ENCODE data around the gene KCTD17. TPM values are rescaled to one million over a fixed set of nuclear protein-coding genes. Genes with fewer than 3 reads are reported as not detected.

Gene KCTD17
- total RNA-seq, 1 experiment from 2014 or later: 29.5 TPM

DNA sequence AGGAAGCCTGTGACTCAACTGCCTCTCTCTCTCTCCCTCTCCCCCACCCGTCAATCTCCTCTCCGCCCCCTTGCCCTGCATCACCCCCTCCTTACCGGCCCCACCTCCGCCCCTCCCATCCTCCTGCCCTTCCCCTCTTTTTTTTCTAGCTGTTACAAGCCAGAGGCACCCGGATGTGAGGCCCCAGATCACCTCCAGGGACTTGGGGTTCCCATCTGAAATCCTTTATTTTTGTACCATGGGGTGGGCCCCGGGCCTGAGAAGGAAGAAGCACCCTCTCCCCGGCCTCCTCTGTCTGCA is 10.8 kb downstream of the KCTD17 start:
- no peak overlapping the region for H3K4me3 ChIP-seq
- H3K36me3 ChIP-seq (ENCODE audit: low read depth): no peaks in the 10 kb centered on the region
- H3K9me2 ChIP-seq (ENCODE audit: insufficient read depth): no peaks in the 10 kb centered on the region
- peaks cover 31% of the 10 kb centered on the region for H3K4me1 ChIP-seq (replicated peaks; ENCODE audit: insufficient read depth)
- H3K79me2 ChIP-seq (ENCODE audit: low read depth): no peaks in the 10 kb centered on the region
- no peak overlapping the region for H3K27ac ChIP-seq
- no peaks in the 10 kb centered on the region for H3K27me3 ChIP-seq (ENCODE audit: insufficient read depth, low read depth)
- DNase-seq: no peak
- no peaks in the 10 kb centered on the region for H4K20me1 ChIP-seq (ENCODE audit: insufficient read depth)
- CTCF ChIA-PET: interaction anchor here (0.7 kb wide), 1 partner anchor 192 kb away, joined by 3 read pairs; no protein-coding TSS in a partner anchor
- H3F3A ChIP-seq (ENCODE audit: insufficient read depth, low read depth): no peaks in the 10 kb centered on the region; the same call in 1 of the 2 replicates
- no peak overlapping the region for H3K4me2 ChIP-seq
- TF ChIP-seq EZH2 (IDR thresholded peaks at IDR 0.05; ENCODE audit: low read depth) (no peak), CTCF (conservative IDR thresholded peaks at IDR 0.05) (no peak)
- no peaks in the 10 kb centered on the region for H3K9me3 ChIP-seq (ENCODE audit: insufficient read depth, low read depth)
- POLR2A ChIA-PET (ENCODE audit: unreplicated experiment): no interaction called here
- intact Hi-C loops (cut with micrococcal nuclease; ENCODE audit: unreplicated experiment): no loop called here
- no peak overlapping the region for H2AFZ ChIP-seq
- BruUV-seq (replicated peaks): no TSS peak

DNA sequence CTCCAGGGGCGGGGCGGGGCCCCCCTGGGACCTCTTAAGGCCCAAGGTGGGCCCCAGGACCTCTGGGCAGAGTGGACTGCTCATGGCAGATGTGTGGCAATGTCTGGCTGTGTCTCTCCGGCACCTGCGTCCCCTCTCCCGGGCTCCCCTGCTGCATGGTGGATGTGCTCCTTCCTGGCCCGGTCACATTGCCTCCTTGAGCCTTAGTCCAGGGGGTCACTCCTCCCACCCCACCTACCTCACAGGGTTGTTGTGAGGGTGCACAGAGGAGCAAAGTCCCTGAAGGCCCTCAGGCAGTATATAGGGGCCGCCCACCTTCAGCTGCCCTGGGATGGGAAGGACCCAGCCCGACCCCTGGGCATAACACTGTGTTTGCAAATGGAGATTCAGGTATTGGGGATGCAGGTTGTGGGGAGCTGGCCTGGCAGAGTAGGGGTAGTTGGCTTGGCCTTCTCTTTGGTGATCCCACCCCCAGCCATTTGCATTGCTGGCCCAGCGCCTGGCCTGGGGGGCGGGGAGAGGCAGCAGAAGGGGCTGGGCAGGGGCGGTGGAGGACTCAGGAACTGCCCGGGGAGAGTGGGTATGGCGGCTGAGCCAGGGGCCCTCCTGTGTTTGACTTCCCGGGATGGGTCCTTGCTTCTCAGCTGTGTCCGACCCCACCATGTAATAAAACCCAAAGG is 11.3 kb downstream of the KCTD17 start:
- Histone ChIP-seq H3K27me3 (ENCODE audit: insufficient read depth, low read depth) (no peaks in the 10 kb centered on the region), H3K9me2 (ENCODE audit: insufficient read depth) (no peaks in the 10 kb centered on the region), H3K9me3 (ENCODE audit: insufficient read depth, low read depth) (no peaks in the 10 kb centered on the region), H3K4me2 (peak overlapping the region; percentile 38), H2AFZ (no peak overlapping the region), H3K4me1 (replicated peaks; ENCODE audit: insufficient read depth) (peaks cover 31% of the 10 kb centered on the region), H4K20me1 (ENCODE audit: insufficient read depth) (no peaks in the 10 kb centered on the region), H3K79me2 (ENCODE audit: low read depth) (no peaks in the 10 kb centered on the region), H3K4me3 (no peak overlapping the region), H3K27ac (no peak overlapping the region), H3F3A (ENCODE audit: insufficient read depth, low read depth) (no peaks in the 10 kb centered on the region; the same call in 1 of the 2 replicates), H3K36me3 (ENCODE audit: low read depth) (no peaks in the 10 kb centered on the region)
- CTCF ChIA-PET: no interaction called here
- DNase-seq: no peak
- no peak for TF ChIP-seq CTCF (conservative IDR thresholded peaks at IDR 0.05)
- TF ChIP-seq EZH2 (IDR thresholded peaks at IDR 0.05; ENCODE audit: low read depth): no peak
- POLR2A ChIA-PET (ENCODE audit: unreplicated experiment): no interaction called here
- intact Hi-C loops (cut with micrococcal nuclease; ENCODE audit: unreplicated experiment): no loop called here
- no TSS peak for BruUV-seq (replicated peaks)

DNA sequence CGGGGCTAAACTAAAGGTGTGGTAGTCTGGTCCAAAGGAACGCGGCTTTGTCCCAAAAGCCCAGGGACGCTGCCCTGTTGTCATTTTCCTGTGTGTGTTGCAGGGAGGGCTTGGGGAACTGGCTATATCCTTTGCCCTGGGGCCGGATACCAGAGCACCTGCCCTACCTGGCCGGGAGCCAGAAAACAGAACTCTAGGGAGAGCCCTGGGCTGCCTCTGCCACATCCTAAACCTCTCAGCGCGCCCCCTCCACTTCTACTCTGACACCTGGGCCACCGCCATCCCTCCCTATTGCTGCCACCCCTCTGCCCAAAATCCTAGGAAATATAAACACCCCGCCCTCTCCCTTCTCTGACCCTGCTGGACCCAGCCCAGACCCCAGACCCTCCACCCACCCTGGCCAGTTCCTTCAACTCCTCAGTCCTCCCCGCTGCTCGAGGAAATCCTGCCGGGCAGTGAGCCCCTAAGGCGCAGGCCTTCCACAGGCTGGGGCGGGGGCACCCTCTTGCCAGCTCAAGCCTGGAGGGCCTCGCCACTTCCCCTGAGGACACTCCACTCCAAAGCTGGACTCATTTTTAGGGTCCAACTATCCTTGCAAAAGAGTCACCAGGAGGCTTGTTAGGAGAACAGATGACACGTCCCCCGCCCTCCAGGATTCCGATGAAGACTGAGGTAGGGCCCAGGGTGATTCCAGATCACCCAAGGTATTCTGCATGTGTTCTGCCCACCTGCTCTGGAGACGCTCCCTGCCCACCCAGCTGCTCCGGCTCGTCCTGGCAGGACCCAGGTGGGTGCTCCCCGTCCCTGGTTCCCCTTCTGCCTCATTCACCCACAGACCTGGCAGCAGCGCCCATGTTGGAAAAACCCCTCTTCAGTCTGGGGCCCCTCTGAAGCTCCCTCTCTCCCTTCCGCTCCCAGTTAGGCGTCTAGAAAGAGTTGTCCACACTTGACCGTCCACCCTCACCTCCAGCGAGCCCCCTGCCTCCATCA is 12.2 kb downstream of the KCTD17 start:
- H3F3A ChIP-seq (ENCODE audit: insufficient read depth, low read depth): no peaks in the 10 kb centered on the region; the same call in 1 of the 2 replicates
- intact Hi-C loops (cut with micrococcal nuclease; ENCODE audit: unreplicated experiment): no loop called here
- ChIA-PET POLR2A (ENCODE audit: unreplicated experiment) (no interaction called here), CTCF (interaction anchor here (0.5 kb wide), 1 partner anchor 503 kb away, joined by 16 read pairs; no protein-coding TSS in a partner anchor)
- DNase-seq: peak; percentile 55 to 66
- H3K4me3 ChIP-seq: no peak overlapping the region
- no peaks in the 10 kb centered on the region for H4K20me1 ChIP-seq (ENCODE audit: insufficient read depth)
- H3K79me2 ChIP-seq (ENCODE audit: low read depth): no peaks in the 10 kb centered on the region
- H3K4me1 ChIP-seq (replicated peaks; ENCODE audit: insufficient read depth): peaks cover 31% of the 10 kb centered on the region
- no peak for TF ChIP-seq EZH2 (IDR thresholded peaks at IDR 0.05; ENCODE audit: low read depth)
- TF ChIP-seq CTCF (conservative IDR thresholded peaks at IDR 0.05): no peak
- peak overlapping the region; percentile 38 for H3K4me2 ChIP-seq
- no peaks in the 10 kb centered on the region for H3K36me3 ChIP-seq (ENCODE audit: low read depth)
- no peak overlapping the region for H2AFZ ChIP-seq
- BruUV-seq (replicated peaks): no TSS peak
- no peaks in the 10 kb centered on the region for H3K9me2 ChIP-seq (ENCODE audit: insufficient read depth)
- H3K9me3 ChIP-seq (ENCODE audit: insufficient read depth, low read depth): no peaks in the 10 kb centered on the region
- no peak overlapping the region for H3K27ac ChIP-seq
- no peaks in the 10 kb centered on the region for H3K27me3 ChIP-seq (ENCODE audit: insufficient read depth, low read depth)

All from PC-9 (cell line).